Measurements from ENCODE around the gene BCOR.

BCOR gene

GRCh38 chrX:40074080-40074958, 23.4 kb downstream of the BCOR start:
- in situ Hi-C loops (cut with MboI; ENCODE audit: low pct_unique_long_range_greater_than_20kb, low sequenced_read_pairs, unreplicated experiment), result no loop called here
- DNase-seq (ENCODE audit: low spot score), result no peak
- no peak for TF ChIP-seq CTCF (IDR thresholded peaks at IDR 0.05; ENCODE audit: extremely low read depth, insufficient read depth, missing control alignments)

GRCh38 chrX:40073439-40074054, 24.2 kb downstream of the BCOR start:
- no peak for TF ChIP-seq CTCF (IDR thresholded peaks at IDR 0.05; ENCODE audit: extremely low read depth, insufficient read depth, missing control alignments)
- in situ Hi-C loops (cut with MboI; ENCODE audit: low pct_unique_long_range_greater_than_20kb, low sequenced_read_pairs, unreplicated experiment), result no loop called here
- no peak for DNase-seq (ENCODE audit: low spot score)

GRCh38 chrX:40072246-40072645, 25.5 kb downstream of the BCOR start:
- DNase-seq (ENCODE audit: low spot score), result no peak
- TF ChIP-seq CTCF (IDR thresholded peaks at IDR 0.05; ENCODE audit: extremely low read depth, insufficient read depth, missing control alignments), result no peak
- in situ Hi-C loops (cut with MboI; ENCODE audit: low pct_unique_long_range_greater_than_20kb, low sequenced_read_pairs, unreplicated experiment), result no loop called here

- no peak for DNase-seq (ENCODE audit: low spot score)
- in situ Hi-C loops (cut with MboI; ENCODE audit: low pct_unique_long_range_greater_than_20kb, low sequenced_read_pairs, unreplicated experiment), result no loop called here
- TF ChIP-seq CTCF (IDR thresholded peaks at IDR 0.05; ENCODE audit: extremely low read depth, insufficient read depth, missing control alignments), result no peak
These were observed 29.7 kb downstream of the BCOR start for GRCh38 chrX:40068048-40068447.

GRCh38 chrX:40066700-40067099, 31.1 kb downstream of the BCOR start:
- DNase-seq (ENCODE audit: low spot score), result no peak
- TF ChIP-seq CTCF (IDR thresholded peaks at IDR 0.05; ENCODE audit: extremely low read depth, insufficient read depth, missing control alignments), result no peak
- in situ Hi-C loops (cut with MboI; ENCODE audit: low pct_unique_long_range_greater_than_20kb, low sequenced_read_pairs, unreplicated experiment), result no loop called here

GRCh38 chrX:40065296-40066046, 32.3 kb downstream of the BCOR start:
- TF ChIP-seq CTCF (IDR thresholded peaks at IDR 0.05; ENCODE audit: extremely low read depth, insufficient read depth, missing control alignments), result no peak
- DNase-seq (ENCODE audit: low spot score), result no peak
- in situ Hi-C loops (cut with MboI; ENCODE audit: low pct_unique_long_range_greater_than_20kb, low sequenced_read_pairs, unreplicated experiment), result no loop called here

Data from GM13977 (cell line).